ENCODE results near the gene DBI.

DNA sequence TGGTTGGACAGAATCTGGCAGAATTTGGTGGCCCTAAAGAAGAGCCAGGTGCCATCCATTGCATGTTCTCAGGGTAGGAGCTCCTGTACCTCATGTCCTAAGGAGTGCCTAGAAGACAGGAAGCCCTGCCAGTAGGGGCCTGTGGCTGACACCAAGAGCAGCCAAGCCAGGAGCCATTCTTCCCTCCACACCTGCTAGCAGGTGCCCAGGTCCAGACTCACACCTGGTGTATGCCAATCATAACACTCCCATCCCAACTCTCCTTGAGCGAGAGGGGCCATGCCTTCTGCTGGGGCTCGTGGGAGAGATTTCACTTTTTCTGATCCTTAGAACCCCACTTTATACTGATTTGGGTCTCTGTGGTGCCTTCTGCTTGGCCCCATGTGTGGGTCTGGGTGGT, 38.4 kb downstream of the DBI start:
- TF ChIP-seq, protein P1, sequence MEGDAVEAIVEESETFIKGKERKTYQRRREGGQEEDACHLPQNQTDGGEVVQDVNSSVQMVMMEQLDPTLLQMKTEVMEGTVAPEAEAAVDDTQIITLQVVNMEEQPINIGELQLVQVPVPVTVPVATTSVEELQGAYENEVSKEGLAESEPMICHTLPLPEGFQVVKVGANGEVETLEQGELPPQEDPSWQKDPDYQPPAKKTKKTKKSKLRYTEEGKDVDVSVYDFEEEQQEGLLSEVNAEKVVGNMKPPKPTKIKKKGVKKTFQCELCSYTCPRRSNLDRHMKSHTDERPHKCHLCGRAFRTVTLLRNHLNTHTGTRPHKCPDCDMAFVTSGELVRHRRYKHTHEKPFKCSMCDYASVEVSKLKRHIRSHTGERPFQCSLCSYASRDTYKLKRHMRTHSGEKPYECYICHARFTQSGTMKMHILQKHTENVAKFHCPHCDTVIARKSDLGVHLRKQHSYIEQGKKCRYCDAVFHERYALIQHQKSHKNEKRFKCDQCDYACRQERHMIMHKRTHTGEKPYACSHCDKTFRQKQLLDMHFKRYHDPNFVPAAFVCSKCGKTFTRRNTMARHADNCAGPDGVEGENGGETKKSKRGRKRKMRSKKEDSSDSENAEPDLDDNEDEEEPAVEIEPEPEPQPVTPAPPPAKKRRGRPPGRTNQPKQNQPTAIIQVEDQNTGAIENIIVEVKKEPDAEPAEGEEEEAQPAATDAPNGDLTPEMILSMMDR (IDR thresholded peaks at IDR 0.05; ENCODE audit: poor library complexity, severe bottlenecking) = no peak
- TF ChIP-seq TAF1 (IDR thresholded peaks at IDR 0.05; ENCODE audit: low read depth) (no peak), POLR2AphosphoS5 (IDR thresholded peaks at IDR 0.05) (no peak), RAD21 (conservative IDR thresholded peaks at IDR 0.05) (no peak), MXI1 (conservative IDR thresholded peaks at IDR 0.05; ENCODE audit: poor library complexity, severe bottlenecking) (no peak), SMC3 (conservative IDR thresholded peaks at IDR 0.05; ENCODE audit: poor library complexity) (no peak), EZH2 (IDR thresholded peaks at IDR 0.05; ENCODE audit: borderline replicate concordance, insufficient read depth, low read length, poor library complexity, severe bottlenecking) (no peak), EP300 (conservative IDR thresholded peaks at IDR 0.05; ENCODE audit: poor library complexity, severe bottlenecking) (no peak)
- TF ChIP-seq, protein P2, sequence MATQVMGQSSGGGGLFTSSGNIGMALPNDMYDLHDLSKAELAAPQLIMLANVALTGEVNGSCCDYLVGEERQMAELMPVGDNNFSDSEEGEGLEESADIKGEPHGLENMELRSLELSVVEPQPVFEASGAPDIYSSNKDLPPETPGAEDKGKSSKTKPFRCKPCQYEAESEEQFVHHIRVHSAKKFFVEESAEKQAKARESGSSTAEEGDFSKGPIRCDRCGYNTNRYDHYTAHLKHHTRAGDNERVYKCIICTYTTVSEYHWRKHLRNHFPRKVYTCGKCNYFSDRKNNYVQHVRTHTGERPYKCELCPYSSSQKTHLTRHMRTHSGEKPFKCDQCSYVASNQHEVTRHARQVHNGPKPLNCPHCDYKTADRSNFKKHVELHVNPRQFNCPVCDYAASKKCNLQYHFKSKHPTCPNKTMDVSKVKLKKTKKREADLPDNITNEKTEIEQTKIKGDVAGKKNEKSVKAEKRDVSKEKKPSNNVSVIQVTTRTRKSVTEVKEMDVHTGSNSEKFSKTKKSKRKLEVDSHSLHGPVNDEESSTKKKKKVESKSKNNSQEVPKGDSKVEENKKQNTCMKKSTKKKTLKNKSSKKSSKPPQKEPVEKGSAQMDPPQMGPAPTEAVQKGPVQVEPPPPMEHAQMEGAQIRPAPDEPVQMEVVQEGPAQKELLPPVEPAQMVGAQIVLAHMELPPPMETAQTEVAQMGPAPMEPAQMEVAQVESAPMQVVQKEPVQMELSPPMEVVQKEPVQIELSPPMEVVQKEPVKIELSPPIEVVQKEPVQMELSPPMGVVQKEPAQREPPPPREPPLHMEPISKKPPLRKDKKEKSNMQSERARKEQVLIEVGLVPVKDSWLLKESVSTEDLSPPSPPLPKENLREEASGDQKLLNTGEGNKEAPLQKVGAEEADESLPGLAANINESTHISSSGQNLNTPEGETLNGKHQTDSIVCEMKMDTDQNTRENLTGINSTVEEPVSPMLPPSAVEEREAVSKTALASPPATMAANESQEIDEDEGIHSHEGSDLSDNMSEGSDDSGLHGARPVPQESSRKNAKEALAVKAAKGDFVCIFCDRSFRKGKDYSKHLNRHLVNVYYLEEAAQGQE (IDR thresholded peaks at IDR 0.05; ENCODE audit: borderline replicate concordance) = no peak
